ENCODE data around the gene RAB3A.

Gene RAB3A

GRCh38 chr19:18150776-18151624 lies 52.8 kb downstream of the RAB3A start:
- DNase-seq (ENCODE audit: low read depth in 2 of 2) = no peak

- DNase-seq (ENCODE audit: low read depth in 2 of 2) = no peak
Observed at GRCh38 chr19:18149596-18149975, 54.3 kb downstream of the RAB3A start.

GRCh38 chr19:18147396-18147795 lies 56.4 kb downstream of the RAB3A start:
- no peak for DNase-seq (ENCODE audit: low read depth in 2 of 2)
